Measurements from ENCODE around the gene HNRNPA3. TPM values are rescaled to one million over a fixed set of nuclear protein-coding genes. Genes with fewer than 3 reads are reported as not detected.

HNRNPA3 gene
- 33.2 and 38.0 TPM in 2 replicates for total RNA-seq

- peak; percentile 28 for TF ChIP-seq CTCF (IDR thresholded peaks at IDR 0.05; ENCODE audit: insufficient read depth, low read depth, low read length)
- peak; percentile 99 for DNase-seq (ENCODE audit: low read depth)
- peak within 1 kb of the TSS; percentile 80 for H3K4me3 ChIP-seq (ENCODE audit: low read depth, low read length)
Measured at GRCh38 chr2:177212106-177212890, at the start of gene HNRNPA3. Gene HNRNPA3, plus strand, starts transcription at chr2:177212794. Its CDS starts 6 bp downstream, at chr2:177212800.

GRCh38 chr2:177164131-177164530 lies 48.5 kb upstream of the HNRNPA3 start:
- DNase-seq (ENCODE audit: low read depth) = no peak
- peak overlapping the region; percentile 24 for H3K4me3 ChIP-seq (ENCODE audit: low read depth, low read length)
- TF ChIP-seq CTCF (IDR thresholded peaks at IDR 0.05; ENCODE audit: insufficient read depth, low read depth, low read length) = no peak

- TF ChIP-seq CTCF (IDR thresholded peaks at IDR 0.05; ENCODE audit: insufficient read depth, low read depth, low read length) = peak; percentile 100
- peak; percentile 83 for DNase-seq (ENCODE audit: low read depth)
Measured at GRCh38 chr2:177164584-177165052, 48.0 kb upstream of the HNRNPA3 start.

GRCh38 chr2:177165061-177165583 lies 47.5 kb upstream of the HNRNPA3 start:
- TF ChIP-seq CTCF (IDR thresholded peaks at IDR 0.05; ENCODE audit: insufficient read depth, low read depth, low read length) = no peak
- peak; percentile 60 for DNase-seq (ENCODE audit: low read depth)
- H3K4me3 ChIP-seq (ENCODE audit: low read depth, low read length) = peak overlapping the region; percentile 42

More at GRCh38 chr2:177164584-177165052, 48.0 kb upstream of the HNRNPA3 start:
- peak overlapping the region; percentile 42 for H3K4me3 ChIP-seq (ENCODE audit: low read depth, low read length)

GRCh38 chr2:177165721-177166711 lies 46.6 kb upstream of the HNRNPA3 start:
- H3K4me3 ChIP-seq (ENCODE audit: low read depth, low read length) = peak overlapping the region; percentile 42
- peak; percentile 80 for DNase-seq (ENCODE audit: low read depth)
- TF ChIP-seq CTCF (IDR thresholded peaks at IDR 0.05; ENCODE audit: insufficient read depth, low read depth, low read length) = no peak

- no peak for TF ChIP-seq CTCF (IDR thresholded peaks at IDR 0.05; ENCODE audit: insufficient read depth, low read depth, low read length)
- no peak overlapping the region for H3K4me3 ChIP-seq (ENCODE audit: low read depth, low read length)
- DNase-seq (ENCODE audit: low read depth) = no peak
Measured at GRCh38 chr2:177169810-177170514, 42.6 kb upstream of the HNRNPA3 start.
